GM20431 (cell line): Measurements from ENCODE around the gene BTN2A1.
"Not testable (repeated sequence)": the region's sequence is repeated elsewhere in the genome, so short reads cannot be mapped to it uniquely, and the experiment has no call there.

ENCODE experiments used
- in situ Hi-C: fragments of 300-500 bp; cut with MseI, MboI; formaldehyde crosslinking; loops from one replicate; pipeline ENCODE4 v1.15.0; 2020; ENCODE audit warnings: low sequenced_read_pairs; ENCODE audit not compliant: unreplicated experiment

The BTN2A1 gene

DNA sequence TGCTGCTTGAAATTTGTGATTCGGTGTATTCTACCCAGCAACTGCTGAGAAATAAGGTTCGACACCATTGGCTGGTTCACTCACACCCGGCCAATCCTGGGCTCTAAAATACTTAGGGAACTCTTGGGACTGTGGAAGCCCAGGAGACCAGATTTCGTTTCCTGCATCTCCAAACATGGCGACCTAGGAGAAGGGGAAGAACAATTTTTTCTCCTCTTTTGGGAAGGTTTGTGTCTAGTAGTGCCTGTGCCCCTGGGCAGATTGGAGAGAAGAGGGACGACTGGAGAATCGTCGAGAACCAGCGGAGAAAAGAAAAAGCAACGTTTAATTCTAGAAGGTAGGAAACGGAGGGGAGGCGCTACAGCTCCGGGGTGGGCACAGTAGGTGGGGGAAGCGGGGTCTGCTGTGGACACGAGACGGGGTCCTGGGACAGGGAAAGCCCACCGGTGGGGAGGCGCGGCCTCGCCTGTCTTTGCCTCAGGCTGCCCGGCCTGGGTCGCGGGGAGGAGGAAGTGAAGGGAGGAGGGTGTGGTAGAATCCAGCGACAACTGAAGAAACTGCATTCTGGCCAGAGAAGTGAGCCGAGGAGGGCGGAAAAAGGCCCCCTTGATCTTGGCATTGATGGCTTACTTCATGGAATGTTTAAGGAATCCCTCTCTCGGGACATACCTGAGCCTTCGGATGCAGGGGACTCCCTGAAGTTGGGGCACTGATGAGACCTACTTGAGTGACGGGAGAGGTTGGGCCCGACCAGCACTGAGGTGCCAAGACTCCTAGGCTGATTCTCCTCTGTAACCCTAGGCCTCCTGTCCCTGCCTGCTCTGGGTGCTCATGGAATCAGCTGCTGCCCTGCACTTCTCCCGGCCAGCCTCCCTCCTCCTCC, at the start of gene BTN2A1:
Gene BTN2A1 (plus strand): TSS at position 150 of the 883 bp plus-strand sequence. CDS start 682 bp downstream, at position 832.
- in situ Hi-C loops, result no loop called here

DNA sequence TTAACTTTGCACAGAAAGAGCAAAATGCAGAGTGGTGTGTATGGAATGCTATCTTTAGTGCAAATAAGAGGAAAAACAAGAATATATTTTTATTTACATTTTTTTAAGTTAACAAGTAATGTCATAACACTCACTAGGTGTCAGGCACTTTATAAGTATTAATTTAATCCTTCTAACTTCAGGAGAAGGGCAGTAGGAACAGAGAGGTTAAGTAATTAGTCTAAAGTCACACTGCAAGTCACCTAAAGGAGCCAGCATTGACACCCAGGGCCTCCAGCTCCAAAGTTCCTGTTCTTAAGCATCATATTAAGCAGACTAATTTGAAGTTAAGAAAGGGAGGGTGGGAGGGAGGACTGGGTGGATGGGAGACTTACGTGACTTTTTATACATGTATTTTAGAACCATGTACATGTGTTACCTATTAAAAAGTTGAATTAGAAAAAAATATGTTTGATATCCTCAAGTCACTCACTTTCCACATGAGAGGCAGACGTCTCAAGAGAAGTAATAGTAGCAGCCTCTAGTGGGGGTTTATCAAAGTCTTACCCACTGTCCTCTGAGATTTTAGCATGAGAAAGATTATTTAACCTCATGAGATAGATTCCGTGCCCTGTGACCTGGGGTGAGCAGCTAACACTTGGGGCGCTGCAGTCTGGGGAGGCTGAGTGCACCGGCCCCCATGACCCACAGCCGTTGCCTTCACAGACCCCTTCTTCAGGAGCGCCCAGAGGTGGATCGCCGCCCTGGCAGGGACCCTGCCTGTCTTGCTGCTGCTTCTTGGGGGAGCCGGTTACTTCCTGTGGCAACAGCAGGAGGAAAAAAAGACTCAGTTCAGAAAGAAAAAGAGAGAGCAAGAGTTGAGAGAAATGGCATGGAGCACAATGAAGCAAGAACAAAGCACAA, 48.7 kb upstream of the BTN2A1 start:
- in situ Hi-C loops, result no loop called here

DNA sequence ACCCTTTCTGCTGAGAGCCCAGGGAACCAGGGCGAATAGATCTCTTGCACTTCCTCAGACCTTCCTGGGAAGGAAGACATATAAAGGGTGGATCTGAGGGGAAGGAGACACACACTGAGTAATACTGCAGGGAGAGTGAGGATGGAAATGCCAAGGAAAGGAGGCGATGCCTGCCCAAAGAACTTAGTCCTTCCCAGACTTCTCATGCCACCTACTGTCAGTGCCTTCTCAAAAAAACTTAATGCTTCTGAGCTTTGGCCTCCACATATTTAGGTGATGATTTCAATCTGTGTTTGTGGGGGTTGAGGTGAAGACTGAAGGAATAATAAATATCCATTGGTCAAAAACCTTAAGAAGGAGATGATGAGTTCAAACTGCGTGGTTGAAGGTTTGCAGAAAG, 46.0 kb upstream of the BTN2A1 start:
- in situ Hi-C loops, result no loop called here

DNA sequence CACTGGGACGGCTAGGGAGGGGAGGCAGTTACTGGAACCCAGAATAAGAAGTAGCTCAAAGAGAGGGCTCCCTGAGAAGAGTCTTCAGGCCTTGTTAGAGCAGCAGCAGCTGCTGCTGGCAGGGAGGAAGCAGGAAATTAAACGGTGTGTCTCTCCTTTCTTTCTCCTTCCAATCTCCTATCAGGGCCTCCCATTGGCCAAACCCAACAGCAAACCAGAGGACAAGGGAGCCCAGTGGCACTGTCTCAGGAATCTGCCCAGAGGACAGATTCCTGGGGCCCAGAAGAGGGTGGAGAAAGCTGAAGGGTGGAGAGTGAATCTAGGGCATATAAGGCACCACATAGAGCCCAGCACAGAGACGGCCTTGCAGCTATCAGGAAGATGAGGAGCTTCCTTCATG, 45.5 kb upstream of the BTN2A1 start:
- in situ Hi-C loops, result no loop called here

DNA sequence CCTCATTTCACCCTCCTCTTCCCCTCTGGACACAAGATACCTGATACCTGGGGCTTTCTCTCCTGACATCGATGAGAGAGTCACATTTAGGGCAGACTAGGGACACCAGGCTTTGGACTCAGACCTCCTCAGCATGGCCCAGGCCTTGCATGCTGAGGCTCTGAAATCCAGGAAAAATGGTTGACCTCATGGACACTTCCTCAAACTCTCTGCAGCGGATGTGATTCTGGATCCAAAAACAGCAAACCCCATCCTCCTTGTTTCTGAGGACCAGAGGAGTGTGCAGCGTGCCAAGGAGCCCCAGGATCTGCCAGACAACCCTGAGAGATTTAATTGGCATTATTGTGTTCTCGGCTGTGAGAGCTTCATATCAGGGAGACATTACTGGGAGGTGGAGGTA, 44.8 kb upstream of the BTN2A1 start:
- in situ Hi-C loops, result no loop called here

DNA sequence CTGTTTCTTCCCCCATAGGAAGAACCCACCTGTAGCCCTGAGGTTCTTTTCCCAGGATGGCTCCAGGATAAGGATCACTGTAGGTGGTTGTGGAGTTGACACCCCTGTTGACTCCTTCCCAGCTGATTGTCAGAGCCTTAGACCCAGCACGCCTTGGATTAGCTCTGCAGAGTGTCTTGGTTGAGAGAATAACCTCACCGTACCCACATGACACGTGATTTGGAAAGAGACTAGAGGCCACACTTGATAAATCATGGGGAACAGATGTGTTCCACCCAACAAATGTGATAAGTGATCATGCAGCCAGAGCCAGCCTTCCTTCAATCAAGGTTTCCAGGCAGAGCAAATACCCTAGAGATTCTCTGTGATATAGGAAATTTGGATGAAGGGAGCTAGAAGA, 43.5 kb upstream of the BTN2A1 start:
- in situ Hi-C loops, result no loop called here

DNA sequence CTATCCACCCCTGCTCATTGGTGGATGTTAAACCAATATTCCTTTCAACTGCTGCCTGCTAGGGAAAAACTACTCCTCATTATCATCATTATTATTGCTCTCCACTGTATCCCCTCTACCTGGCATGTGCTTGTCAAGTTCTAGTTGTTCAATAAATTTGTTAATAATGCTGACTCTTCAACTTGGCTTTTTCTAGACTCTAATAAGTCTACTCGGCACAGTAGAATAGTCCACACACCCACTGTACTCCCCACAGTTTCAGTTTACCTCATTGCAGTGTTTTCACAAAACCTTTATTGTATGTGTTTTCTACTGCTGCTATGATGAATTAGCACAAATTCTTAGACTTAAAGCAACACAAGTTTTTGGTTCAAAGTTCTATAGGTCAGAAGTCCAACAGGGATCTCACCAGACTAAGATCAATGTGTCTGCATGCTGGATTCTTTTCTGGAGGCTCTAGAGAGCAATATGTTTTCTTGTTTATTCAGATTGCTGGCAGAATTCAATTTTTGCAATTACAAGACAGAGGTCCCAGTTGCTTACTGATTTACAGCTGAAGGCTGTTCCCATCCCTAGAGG, 42.6 kb upstream of the BTN2A1 start:
- in situ Hi-C loops, result no loop called here

GRCh38 chr6:26415791-26416190, 42.0 kb upstream of the BTN2A1 start:
- in situ Hi-C loops, result no loop called here

DNA sequence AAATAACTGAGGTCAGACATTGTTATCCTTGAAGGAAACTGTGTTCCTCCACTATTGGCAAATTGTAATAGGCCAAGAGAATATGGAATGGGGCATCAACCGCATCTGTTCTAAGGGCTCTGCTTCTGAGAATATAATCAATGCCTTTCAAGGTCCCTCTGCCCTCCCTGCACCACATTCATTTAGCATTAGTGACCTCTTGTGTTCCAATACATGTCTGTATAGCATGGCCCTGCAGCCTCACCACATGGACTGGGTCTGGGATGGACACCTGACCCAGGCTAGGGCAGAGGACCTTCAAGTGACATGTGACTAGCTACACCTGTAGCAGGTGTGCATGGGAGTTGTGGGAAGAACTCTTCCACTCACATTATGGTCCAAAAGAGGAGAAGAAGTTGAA, 41.5 kb upstream of the BTN2A1 start:
- in situ Hi-C loops, result no loop called here

DNA sequence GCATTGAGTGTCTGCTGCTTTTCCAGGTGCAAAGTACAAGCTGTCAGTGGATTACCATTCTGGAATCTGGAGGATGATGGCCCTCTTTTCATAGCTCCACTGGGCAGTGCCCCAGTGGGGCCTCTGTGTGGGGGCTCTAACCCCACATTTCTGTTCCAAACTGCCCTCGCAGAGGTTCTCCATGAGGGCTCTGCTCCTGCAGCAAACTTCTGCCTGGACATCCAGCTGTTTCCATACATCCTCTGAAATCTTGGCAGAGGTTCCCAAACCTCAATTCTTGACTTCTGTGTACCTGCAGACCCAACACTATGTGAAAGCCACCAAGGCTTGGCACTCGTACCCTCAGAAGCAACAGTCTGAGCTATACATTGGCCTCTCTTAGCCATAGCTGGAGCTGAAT, 39.7 kb upstream of the BTN2A1 start:
- in situ Hi-C loops, result not testable (repeated sequence)

- in situ Hi-C loops, result not testable (repeated sequence)
Observed at GRCh38 chr6:26418795-26419194, 39.0 kb upstream of the BTN2A1 start.

DNA sequence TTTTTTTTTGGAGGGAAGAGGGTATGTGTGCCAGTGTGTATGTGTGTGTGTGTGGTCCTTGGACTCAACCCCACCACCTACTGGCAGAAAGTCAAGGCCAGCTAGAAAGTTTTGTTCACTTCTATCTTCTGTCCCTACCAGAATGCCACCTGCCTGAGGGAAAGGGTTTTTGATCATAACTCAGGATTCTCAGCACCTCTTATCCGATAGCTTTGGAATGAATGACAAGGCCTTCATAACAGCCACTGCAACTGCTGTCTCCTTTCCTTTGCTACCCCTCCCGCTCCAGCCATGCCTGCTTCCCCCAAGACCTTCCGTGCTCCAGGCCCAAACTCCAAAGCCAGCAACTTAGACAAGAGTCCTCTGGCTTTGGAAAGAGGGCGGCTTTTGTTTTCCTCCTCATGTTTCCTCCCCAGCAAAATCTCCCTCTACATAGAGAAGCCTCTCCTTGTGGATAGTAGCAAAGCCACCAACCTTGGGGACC, 37.0 kb upstream of the BTN2A1 start:
- in situ Hi-C loops, result no loop called here

DNA sequence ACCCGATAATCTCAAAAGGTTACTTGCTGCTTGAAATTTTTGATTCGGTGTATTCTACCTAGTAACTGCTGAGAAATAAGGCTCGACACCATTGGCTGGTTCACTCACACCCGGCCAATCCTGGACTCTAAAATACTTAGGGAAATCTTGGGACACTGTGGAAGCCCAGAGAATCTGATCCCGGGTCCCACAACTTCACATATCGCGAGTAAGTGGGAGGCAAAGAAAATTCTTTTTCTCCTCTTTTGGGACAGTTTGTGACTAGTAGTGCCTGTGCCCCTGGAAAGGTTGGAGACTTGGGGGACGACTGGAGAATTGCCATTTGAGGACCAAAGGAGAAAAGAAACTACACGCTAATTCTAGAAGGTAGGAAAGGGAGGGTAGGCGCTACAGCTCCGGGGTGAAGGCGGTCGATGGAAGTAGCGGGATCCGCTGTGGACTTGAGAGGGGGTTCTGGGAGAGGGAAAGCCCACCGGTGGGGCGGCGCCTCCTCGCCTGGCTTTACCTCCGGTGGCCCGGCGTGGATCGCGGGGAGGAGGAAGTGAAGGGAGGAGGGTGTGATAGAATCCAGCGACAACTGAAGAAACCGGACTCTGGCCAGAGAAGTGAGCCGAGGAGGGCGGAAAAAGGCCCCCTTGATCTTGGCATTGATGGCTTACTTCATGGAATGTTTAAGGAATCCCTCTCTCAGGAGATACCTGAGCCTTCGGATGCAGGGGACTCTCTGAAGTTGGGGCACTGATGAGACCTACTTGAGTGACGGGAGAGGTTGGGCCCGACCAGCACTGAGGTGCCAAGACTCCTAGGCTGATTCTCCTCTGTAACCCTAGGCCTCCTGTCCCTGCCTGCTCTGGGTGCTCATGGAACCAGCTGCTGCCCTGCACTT, 36.3 kb upstream of the BTN2A1 start:
- in situ Hi-C loops, result no loop called here

DNA sequence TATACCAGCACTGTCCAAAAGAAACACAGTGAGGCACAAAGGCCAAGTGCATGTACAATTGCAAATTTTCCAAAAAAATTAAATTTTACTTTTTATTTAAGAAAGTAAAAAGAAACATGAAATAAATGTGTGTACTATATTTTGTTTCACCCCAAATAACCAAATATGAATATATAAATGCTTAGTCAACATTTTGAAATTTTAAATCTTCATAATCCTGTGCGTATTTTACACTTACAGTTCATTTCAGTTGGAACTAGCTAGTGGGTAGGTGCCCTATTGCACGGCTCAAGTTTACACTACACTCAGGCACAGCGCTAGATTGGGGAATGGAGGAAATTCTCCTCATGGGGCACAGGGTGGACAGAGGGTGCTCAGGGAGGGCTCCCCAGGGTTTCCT, 35.4 kb upstream of the BTN2A1 start:
- in situ Hi-C loops, result no loop called here

DNA sequence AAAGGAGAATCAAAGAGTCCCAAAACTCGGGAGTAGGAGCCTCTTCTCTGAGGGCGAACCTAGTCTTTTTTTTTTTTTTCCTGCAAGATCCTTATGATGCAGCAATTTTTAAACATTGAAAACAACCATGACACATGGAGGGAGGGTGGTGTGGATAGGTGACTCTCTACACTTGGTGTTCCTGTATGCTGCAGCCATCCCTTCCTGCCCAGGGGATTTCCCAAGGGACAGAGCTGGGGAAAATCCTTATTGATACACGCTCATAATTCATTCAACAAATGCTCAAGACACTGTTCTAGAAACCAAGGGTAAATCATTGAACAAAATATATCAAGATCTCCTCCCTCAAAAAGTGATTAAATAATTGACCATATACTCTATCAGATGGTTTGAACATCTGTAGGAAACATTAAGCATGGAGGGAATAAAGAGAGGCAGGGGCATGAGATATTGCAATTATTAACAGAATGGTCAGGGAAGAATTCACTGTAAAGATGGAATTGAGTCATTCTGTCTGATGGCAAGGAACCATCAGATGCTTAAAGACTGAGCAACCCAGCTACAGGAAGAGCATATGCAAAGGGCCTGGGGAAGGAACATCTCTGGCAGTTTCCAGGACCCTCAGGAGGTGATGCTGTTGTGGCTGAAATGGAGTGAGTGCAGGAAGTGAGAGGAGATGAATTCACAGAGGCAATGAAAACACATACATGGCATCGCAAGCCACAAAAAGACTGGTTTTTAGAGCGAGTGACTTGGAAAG, 30.9 kb upstream of the BTN2A1 start:
- in situ Hi-C loops, result no loop called here

GRCh38 chr6:26427451-26427809, 30.3 kb upstream of the BTN2A1 start:
- in situ Hi-C loops, result no loop called here

GRCh38 chr6:26428206-26428605, 29.5 kb upstream of the BTN2A1 start:
- in situ Hi-C loops, result no loop called here

DNA sequence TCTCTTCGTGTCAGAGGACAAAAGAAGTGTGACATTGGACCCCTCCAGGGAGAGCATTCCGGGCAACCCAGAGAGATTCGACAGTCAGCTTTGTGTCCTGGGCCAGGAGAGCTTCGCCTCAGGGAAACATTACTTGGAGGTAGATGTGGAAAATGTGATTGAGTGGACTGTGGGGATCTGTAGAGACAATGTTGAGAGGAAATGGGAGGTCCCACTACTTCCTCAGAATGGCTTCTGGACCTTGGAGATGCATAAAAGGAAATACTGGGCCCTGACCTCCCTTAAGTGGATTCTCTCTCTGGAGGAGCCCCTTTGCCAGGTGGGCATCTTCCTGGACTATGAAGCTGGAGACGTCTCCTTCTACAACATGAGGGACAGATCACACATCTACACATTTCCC, 27.0 kb upstream of the BTN2A1 start:
- in situ Hi-C loops, result no loop called here
